Coronary artery (tissue), 2 donors: Measurements from ENCODE around the gene HMGB2.
A peak's percentile ranks its signal among the peaks of the same experiment; 100 is the strongest.

Source experiments
- DNase-seq: peaks from one replicate; pipeline ENCODE4 v3.0.0-alpha.2; 2017; ENCODE audit warnings: low spot score
- H3K27ac ChIP-seq, 2 donors: fragments of 200-600 bp; sonication (generic); one replicate each; pipeline ENCODE4 v1.5.1; 2016 to 2019
- H3K4me3 ChIP-seq: fragments of 200-600 bp; sonication (generic); 2 replicates; pipeline ENCODE4 v1.5.1; 2016; ENCODE audit warnings: mild to moderate bottlenecking, moderate library complexity
- CTCF ChIP-seq: fragments of 200-600 bp; sonication (generic); IDR thresholded peaks from one replicate; pipeline ENCODE4 v1.5.1; 2019; ENCODE audit warnings: antibody characterized with exemption

Gene HMGB2

DNA sequence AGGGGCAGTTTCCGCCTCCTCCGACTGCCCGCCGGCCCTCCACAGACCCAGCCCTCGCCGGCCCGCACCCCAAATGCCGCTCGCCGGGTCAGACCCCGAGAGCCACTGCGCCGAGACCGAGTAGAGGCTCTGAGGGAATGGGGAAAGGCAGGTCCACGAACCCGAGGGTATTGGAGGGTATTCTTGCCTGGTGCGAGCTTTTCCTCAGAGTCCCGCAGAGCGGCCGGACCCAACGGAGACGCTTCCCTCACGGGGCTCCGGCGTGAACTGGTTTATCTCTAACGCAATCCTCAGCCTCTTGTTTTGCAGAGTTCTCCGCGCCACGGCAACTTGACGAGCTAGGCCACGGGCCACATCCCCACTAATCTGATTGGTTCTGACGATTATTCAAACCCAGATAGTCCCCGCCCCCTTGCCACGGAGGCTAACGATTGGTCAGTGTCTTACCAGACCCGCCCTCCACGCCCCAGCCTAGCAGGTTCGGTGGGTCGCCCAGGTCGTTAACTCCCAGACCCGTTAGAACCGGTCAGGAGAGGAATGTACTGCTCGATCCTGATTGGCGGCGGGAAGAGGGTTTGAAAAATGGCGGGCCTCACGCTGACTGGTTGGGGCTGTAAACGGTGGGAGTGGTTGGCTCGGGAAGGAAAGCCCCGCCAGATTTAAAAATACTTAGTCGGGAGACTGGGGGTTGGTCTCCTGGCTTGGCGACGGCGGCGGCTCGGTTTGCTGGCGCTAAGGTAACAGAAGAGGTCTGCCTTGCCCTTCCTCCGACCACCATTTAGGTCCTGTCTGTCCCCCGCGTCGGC lies at the start of gene HMGB2:
Gene HMGB2 (minus strand): TSS at position 274 of the 806 bp plus-strand sequence. CDS start 709 bp downstream, outside the sequence.
- TF ChIP-seq CTCF, result no peak

DNA sequence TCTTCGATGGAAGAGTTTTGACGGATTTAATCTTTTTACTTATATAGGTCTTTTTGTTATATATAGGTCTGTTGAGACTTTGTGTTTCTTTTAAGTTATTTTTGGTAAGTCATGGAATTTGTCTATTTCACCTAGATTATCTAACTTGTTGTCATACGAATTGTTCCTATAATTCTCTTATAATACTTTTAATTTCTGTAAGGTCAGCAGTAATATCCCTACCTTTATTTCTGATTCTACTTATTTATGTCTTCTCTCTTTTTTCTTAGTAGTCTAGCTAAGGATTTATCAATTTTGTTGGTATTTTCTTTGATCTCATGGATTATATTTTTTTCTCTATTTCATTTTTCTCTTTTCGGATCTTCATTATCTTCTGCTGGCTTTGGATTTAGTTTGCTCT lies 48.2 kb upstream of the HMGB2 start:
- no peak for TF ChIP-seq CTCF
- Histone ChIP-seq H3K4me3 (no peak overlapping the region), H3K27ac (no peak overlapping the region)
- no peak for DNase-seq

More for the DNA sequence above, at the start of gene HMGB2:
- DNase-seq, result peak; percentile 100
- Histone ChIP-seq H3K27ac (peak within 1 kb of the TSS; percentile 94 to 95), H3K4me3 (peak within 1 kb of the TSS; percentile 86)

DNA sequence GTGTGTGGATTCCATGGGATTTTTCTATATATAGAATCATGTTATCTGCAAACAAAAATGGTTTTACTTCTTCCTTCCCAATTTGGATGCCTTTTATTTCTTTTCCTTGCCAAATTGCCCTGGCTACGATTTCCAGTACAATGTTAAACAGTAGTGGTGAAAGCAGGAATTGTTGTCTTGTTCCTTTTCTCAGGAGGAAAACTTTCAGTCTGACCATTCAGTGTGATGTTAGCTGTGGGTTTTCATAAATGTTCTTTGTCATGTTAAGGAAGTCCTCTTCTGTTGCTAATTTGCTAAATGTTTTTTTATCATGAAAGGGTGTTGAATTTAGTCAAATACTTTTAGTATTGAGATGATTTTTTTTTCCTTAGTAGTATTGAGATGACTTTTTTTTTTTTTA lies 47.5 kb upstream of the HMGB2 start:
- TF ChIP-seq CTCF, result no peak
- H3K4me3 ChIP-seq, result no peak overlapping the region
- DNase-seq, result no peak
- H3K27ac ChIP-seq, result peak overlapping the region in 1 of 2 donors; percentile 11

DNA sequence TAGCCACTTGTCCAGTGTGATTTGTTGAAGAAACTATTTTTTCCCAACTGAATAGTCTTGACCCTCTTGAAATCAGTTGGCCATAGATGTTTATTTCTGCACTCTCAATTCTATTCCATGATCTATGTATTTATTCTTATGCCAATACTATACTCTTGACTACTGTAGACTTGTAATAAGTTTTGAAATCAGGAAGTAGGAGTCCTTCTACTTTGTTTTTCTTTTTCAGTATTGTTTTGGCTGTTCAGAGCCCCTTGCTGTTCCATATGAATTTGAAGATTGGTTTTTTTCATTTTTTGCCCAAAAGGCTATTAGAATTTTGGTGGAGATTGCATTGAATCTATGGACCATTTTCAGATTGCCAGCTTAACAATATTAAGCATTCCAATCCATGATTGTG lies 46.8 kb upstream of the HMGB2 start:
- Histone ChIP-seq H3K27ac (peak overlapping the region in 1 of 2 donors; percentile 11), H3K4me3 (no peak overlapping the region)
- DNase-seq, result no peak
- TF ChIP-seq CTCF, result no peak

- no peak for DNase-seq
- Histone ChIP-seq H3K27ac (no peak overlapping the region), H3K4me3 (no peak overlapping the region)
- no peak for TF ChIP-seq CTCF
These were observed 45.8 kb upstream of the HMGB2 start for GRCh38 chr4:173379929-173380328.

DNA sequence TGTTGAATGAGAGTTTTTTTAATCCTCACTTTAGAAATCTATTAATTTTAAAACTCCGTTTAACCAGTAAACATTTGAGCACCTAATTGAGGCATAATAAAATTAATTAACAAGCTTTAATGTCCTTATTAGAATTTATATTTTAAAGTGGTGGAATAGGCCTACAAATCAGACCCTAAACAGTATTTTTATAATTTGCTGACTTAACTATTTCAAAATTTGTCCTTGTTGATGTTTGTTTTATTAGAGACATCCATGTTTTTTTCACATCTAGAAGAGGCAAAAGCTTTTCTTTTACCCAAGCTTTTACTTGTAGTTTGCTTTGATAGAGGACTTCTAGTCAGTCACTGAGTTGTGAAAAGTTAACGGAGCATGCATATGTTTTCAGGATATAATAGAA lies 40.4 kb upstream of the HMGB2 start:
- Histone ChIP-seq H3K4me3 (no peak overlapping the region), H3K27ac (peak overlapping the region; percentile 46 to 97)
- TF ChIP-seq CTCF, result no peak
- DNase-seq, result no peak
